ENCODE data around the gene PSEN1. TPM values are rescaled to one million over a fixed set of nuclear protein-coding genes. Genes with fewer than 3 reads are reported as not detected.

The PSEN1 gene
- total and polyA plus RNA-seq, 9 donors = 27.4 to 36.1 (median 31.0) TPM

- Histone ChIP-seq H3K27me3 (ENCODE audit: control insufficient read depth, insufficient read depth, low read length) (no peaks in the 10 kb centered on the region), H3K9me3 (replicated peaks; ENCODE audit: control insufficient read depth, low read depth, low read length) (no peaks in the 10 kb centered on the region), H3K36me3 (ENCODE audit: control insufficient read depth, insufficient read depth, low read length) (peaks cover 12% of the 10 kb centered on the region), H3K4me1 (ENCODE audit: control insufficient read depth, insufficient read depth, low read length) (no peaks in the 10 kb centered on the region), H3K4me3 (ENCODE audit: low read length) (no peak overlapping the region), H3K27ac (ENCODE audit: low read length) (no peak overlapping the region)
- no peak for DNase-seq
- 53% methylated on average over 3 of the region's 6 CpGs for WGBS (ENCODE audit: insufficient coverage)
These were observed 12.0 kb upstream of the PSEN1 start for GRCh38 chr14:73124180-73124894.

- DNase-seq = no peak
These were observed 11.1 kb upstream of the PSEN1 start for GRCh38 chr14:73125169-73125588.

GRCh38 chr14:73125746-73126145, 10.6 kb upstream of the PSEN1 start:
- DNase-seq = no peak
- Histone ChIP-seq H3K4me3 (ENCODE audit: low read length) (no peak overlapping the region), H3K27me3 (ENCODE audit: control insufficient read depth, insufficient read depth, low read length) (no peaks in the 10 kb centered on the region), H3K36me3 (ENCODE audit: control insufficient read depth, insufficient read depth, low read length) (peaks cover 12% of the 10 kb centered on the region), H3K4me1 (ENCODE audit: control insufficient read depth, insufficient read depth, low read length) (no peaks in the 10 kb centered on the region), H3K9me3 (replicated peaks; ENCODE audit: control insufficient read depth, low read depth, low read length) (no peaks in the 10 kb centered on the region), H3K27ac (ENCODE audit: low read length) (no peak overlapping the region)
- WGBS (ENCODE audit: insufficient coverage) = no CpG with 5 or more reads among the region's 3 CpGs

More at GRCh38 chr14:73125169-73125588, 11.1 kb upstream of the PSEN1 start:
- Histone ChIP-seq H3K4me1 (ENCODE audit: control insufficient read depth, insufficient read depth, low read length) (no peaks in the 10 kb centered on the region), H3K27ac (ENCODE audit: low read length) (no peak overlapping the region), H3K27me3 (ENCODE audit: control insufficient read depth, insufficient read depth, low read length) (no peaks in the 10 kb centered on the region), H3K9me3 (replicated peaks; ENCODE audit: control insufficient read depth, low read depth, low read length) (no peaks in the 10 kb centered on the region), H3K36me3 (ENCODE audit: control insufficient read depth, insufficient read depth, low read length) (peaks cover 12% of the 10 kb centered on the region), H3K4me3 (ENCODE audit: low read length) (no peak overlapping the region)
- WGBS (ENCODE audit: insufficient coverage) = 85% methylated on average over 3 of the region's 5 CpGs

- Histone ChIP-seq H3K4me3 (ENCODE audit: low read length) (no peak overlapping the region), H3K27ac (ENCODE audit: low read length) (no peak overlapping the region), H3K4me1 (ENCODE audit: control insufficient read depth, insufficient read depth, low read length) (peaks cover 14% of the 10 kb centered on the region), H3K27me3 (ENCODE audit: control insufficient read depth, insufficient read depth, low read length) (no peaks in the 10 kb centered on the region), H3K36me3 (ENCODE audit: control insufficient read depth, insufficient read depth, low read length) (no peaks in the 10 kb centered on the region), H3K9me3 (replicated peaks; ENCODE audit: control insufficient read depth, low read depth, low read length) (no peaks in the 10 kb centered on the region)
- DNase-seq = no peak
- 80% methylated on average over 3 of the region's 3 CpGs for WGBS (ENCODE audit: insufficient coverage)
These were observed 2.5 kb upstream of the PSEN1 start for GRCh38 chr14:73133795-73134194.

GRCh38 chr14:73136085-73136386, 271 bp upstream of the PSEN1 start:
- peaks cover 3% of the 10 kb centered on the region for H3K36me3 ChIP-seq (ENCODE audit: control insufficient read depth, insufficient read depth, low read length)
- H3K27me3 ChIP-seq (ENCODE audit: control insufficient read depth, insufficient read depth, low read length) = no peaks in the 10 kb centered on the region
- 2% methylated on average over 15 of the region's 16 CpGs for WGBS (ENCODE audit: insufficient coverage)
- no peaks in the 10 kb centered on the region for H3K9me3 ChIP-seq (replicated peaks; ENCODE audit: control insufficient read depth, low read depth, low read length)
- H3K4me1 ChIP-seq (ENCODE audit: control insufficient read depth, insufficient read depth, low read length) = peaks cover 14% of the 10 kb centered on the region
- DNase-seq = no peak
- peak overlapping the region; percentile 74 for H3K4me3 ChIP-seq (ENCODE audit: low read length)
- H3K27ac ChIP-seq (ENCODE audit: low read length) = peak overlapping the region; percentile 93

- H3K27me3 ChIP-seq (ENCODE audit: control insufficient read depth, insufficient read depth, low read length) = no peaks in the 10 kb centered on the region
- no peak overlapping the region for H3K27ac ChIP-seq (ENCODE audit: low read length)
- peaks cover 3% of the 10 kb centered on the region for H3K36me3 ChIP-seq (ENCODE audit: control insufficient read depth, insufficient read depth, low read length)
- DNase-seq = no peak
- H3K4me1 ChIP-seq (ENCODE audit: control insufficient read depth, insufficient read depth, low read length) = peaks cover 13% of the 10 kb centered on the region
- no CpG with 5 or more reads among the region's 1 CpG for WGBS (ENCODE audit: insufficient coverage)
- H3K4me3 ChIP-seq (ENCODE audit: low read length) = no peak overlapping the region
- H3K9me3 ChIP-seq (replicated peaks; ENCODE audit: control insufficient read depth, low read depth, low read length) = no peaks in the 10 kb centered on the region
These were observed 4.6 kb downstream of the PSEN1 start for GRCh38 chr14:73140811-73141323.

GRCh38 chr14:73142216-73142615, 5.9 kb downstream of the PSEN1 start:
- no peaks in the 10 kb centered on the region for H3K9me3 ChIP-seq (replicated peaks; ENCODE audit: control insufficient read depth, low read depth, low read length)
- no CpG with 5 or more reads among the region's 2 CpGs for WGBS (ENCODE audit: insufficient coverage)
- H3K4me1 ChIP-seq (ENCODE audit: control insufficient read depth, insufficient read depth, low read length) = peaks cover 7% of the 10 kb centered on the region

GRCh38 chr14:73143003-73143402, 6.7 kb downstream of the PSEN1 start:
- DNase-seq = no peak
- H3K27ac ChIP-seq (ENCODE audit: low read length) = no peak overlapping the region
- no peak overlapping the region for H3K4me3 ChIP-seq (ENCODE audit: low read length)
- peaks cover 5% of the 10 kb centered on the region for H3K36me3 ChIP-seq (ENCODE audit: control insufficient read depth, insufficient read depth, low read length)
- H3K4me1 ChIP-seq (ENCODE audit: control insufficient read depth, insufficient read depth, low read length) = no peaks in the 10 kb centered on the region
- WGBS (ENCODE audit: insufficient coverage) = 94% methylated on average over 5 of the region's 5 CpGs
- H3K27me3 ChIP-seq (ENCODE audit: control insufficient read depth, insufficient read depth, low read length) = no peaks in the 10 kb centered on the region
- no peaks in the 10 kb centered on the region for H3K9me3 ChIP-seq (replicated peaks; ENCODE audit: control insufficient read depth, low read depth, low read length)

More at GRCh38 chr14:73142216-73142615, 5.9 kb downstream of the PSEN1 start:
- H3K4me3 ChIP-seq (ENCODE audit: low read length) = no peak overlapping the region
- H3K36me3 ChIP-seq (ENCODE audit: control insufficient read depth, insufficient read depth, low read length) = peaks cover 3% of the 10 kb centered on the region
- DNase-seq = no peak
- no peaks in the 10 kb centered on the region for H3K27me3 ChIP-seq (ENCODE audit: control insufficient read depth, insufficient read depth, low read length)
- no peak overlapping the region for H3K27ac ChIP-seq (ENCODE audit: low read length)

- WGBS (ENCODE audit: insufficient coverage) = no CpG with 5 or more reads among the region's 3 CpGs
- Histone ChIP-seq H3K27ac (ENCODE audit: low read length) (no peak overlapping the region), H3K27me3 (ENCODE audit: control insufficient read depth, insufficient read depth, low read length) (no peaks in the 10 kb centered on the region), H3K9me3 (replicated peaks; ENCODE audit: control insufficient read depth, low read depth, low read length) (no peaks in the 10 kb centered on the region), H3K36me3 (ENCODE audit: control insufficient read depth, insufficient read depth, low read length) (peaks cover 9% of the 10 kb centered on the region), H3K4me1 (ENCODE audit: control insufficient read depth, insufficient read depth, low read length) (no peaks in the 10 kb centered on the region), H3K4me3 (ENCODE audit: low read length) (no peak overlapping the region)
- no peak for DNase-seq
These were observed 7.3 kb downstream of the PSEN1 start for GRCh38 chr14:73143617-73144016.

- Histone ChIP-seq H3K4me1 (ENCODE audit: control insufficient read depth, insufficient read depth, low read length) (no peaks in the 10 kb centered on the region), H3K4me3 (ENCODE audit: low read length) (no peak overlapping the region), H3K36me3 (ENCODE audit: control insufficient read depth, insufficient read depth, low read length) (peaks cover 16% of the 10 kb centered on the region), H3K27ac (ENCODE audit: low read length) (no peak overlapping the region), H3K9me3 (replicated peaks; ENCODE audit: control insufficient read depth, low read depth, low read length) (no peaks in the 10 kb centered on the region), H3K27me3 (ENCODE audit: control insufficient read depth, insufficient read depth, low read length) (no peaks in the 10 kb centered on the region)
- WGBS (ENCODE audit: insufficient coverage) = no CpG with 5 or more reads among the region's 3 CpGs
- DNase-seq = no peak
These were observed 9.1 kb downstream of the PSEN1 start for GRCh38 chr14:73145371-73145770.
